GM18867 (cell line): Measurements from ENCODE around the gene MARCHF3.

Experiments used
- ATAC-seq: cut with Tn5 transposase; IDR thresholded peaks from one replicate; pipeline ENCODE4 v1.9.1; 2021; ENCODE audit warnings: mild to moderate bottlenecking, moderate library complexity; ENCODE audit not compliant: unreplicated experiment

MARCHF3 gene

DNA sequence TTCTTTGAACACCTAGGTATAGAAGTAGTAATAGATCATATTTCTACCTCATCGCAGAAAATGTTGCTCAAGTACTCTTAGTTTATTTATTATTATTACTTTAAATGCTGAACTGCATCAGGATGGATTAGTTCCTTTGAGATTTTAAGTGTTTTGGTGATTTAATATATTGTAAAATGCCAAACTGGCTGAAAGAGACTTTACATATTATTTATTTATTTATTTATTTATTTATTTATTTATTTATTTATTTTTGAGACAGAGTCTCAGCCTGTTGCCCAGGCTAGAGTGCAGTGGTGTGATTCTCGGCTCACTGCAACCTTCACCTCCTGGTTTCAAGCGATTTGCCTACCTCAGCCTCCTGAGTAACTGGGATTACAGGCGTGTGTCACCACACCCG is 211.1 kb downstream of the MARCHF3 start:
- no peak for ATAC-seq

- ATAC-seq: no peak
Observed at GRCh38 chr5:126818736-126819135, 211.6 kb downstream of the MARCHF3 start.
